Peyer's patch (tissue), 4 donors: Measurements from ENCODE around the gene TCF7L1.

Experiments used
- CTCF ChIP-seq, 6 experiments: fragments of 450-650 bp in 4 of 6; fragments of 200-600 bp in 2 of 6; sonication (generic) in 1 of 6; IDR thresholded peaks; one replicate each; pipeline ENCODE4 v1.5.1; 2017 to 2019; ENCODE audit warnings: antibody characterized with exemption in 6 of 6, mild to moderate bottlenecking in 3 of 6, moderate library complexity in 1 of 6
- POLR2A ChIP-seq, 2 donors: fragments of 450-650 bp; IDR thresholded peaks; one replicate each; pipeline ENCODE4 v1.5.1; 2017; ENCODE audit warnings: antibody characterized with exemption in 2 of 2, mild to moderate bottlenecking in 2 of 2, moderate library complexity in 2 of 2

- TF ChIP-seq CTCF (IDR thresholded peaks at IDR 0.05), result no peak
- TF ChIP-seq POLR2A (IDR thresholded peaks at IDR 0.05), result no peak
Measured at GRCh38 chr2:85111819-85112281, 21.3 kb upstream of the TCF7L1 start.
